Non-pigmented ciliary epithelial cell (primary cell): ENCODE data around the gene POP4.

Experiments
- DNase-seq: peaks from one replicate; pipeline ENCODE4 v3.0.0-alpha.2; 2010; ENCODE audit warnings: low read depth

POP4 gene

DNA sequence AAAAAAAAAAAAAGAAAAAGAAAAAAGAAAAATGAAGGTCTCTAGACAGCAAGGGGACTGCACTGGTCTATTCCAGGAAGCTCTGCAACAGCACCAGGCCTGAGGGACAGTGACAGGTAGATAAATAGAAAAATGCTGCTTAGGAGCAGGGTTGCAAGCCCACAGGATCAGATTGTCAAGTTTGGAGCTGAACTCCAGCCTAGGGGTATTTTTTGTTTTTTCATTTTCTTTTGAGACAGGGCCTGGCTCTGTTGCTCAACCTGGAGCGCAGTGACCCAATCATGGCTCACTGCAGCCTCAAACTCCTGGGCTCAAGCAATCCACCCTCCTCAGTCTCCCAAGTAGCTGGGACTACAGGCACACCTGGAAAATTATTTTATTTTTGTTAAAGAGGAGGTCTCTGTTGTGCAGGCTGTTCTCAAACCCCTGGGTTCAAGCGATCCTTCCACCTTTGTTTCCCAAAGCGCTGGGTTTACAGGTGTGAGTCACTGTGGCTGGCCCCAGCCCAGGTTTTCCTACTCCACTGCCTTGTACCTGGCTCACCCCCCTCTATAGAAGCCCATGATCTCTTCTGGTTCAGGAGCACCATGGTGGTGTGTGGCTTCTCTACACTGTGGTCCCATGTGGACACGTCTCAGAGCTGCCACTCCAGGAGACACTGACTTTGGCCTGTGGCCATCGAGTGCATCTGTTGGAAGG is 23.9 kb downstream of the POP4 start:
- DNase-seq = no peak

- no peak for DNase-seq
These were observed 24.6 kb downstream of the POP4 start for GRCh38 chr19:29630655-29631054.

DNA sequence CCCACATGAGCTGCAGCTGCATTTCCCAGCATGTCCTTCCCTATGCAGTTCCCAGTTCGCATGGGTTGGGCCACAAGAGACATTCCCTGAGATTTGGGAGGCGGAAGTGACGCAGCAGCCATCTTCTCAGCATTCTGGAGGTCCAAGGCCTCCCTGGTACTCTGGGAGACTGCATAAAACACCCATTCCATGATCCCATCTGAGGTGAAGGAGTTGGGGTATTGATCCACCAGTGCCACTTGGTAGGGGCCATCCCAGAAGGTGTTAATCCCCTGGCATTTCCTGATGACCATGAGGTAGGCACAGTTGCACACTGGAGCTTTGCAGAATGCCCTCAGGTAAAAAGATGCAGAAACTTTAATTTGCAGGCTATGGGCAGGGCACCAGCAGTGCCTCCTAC is 25.4 kb downstream of the POP4 start:
- DNase-seq = no peak

DNA sequence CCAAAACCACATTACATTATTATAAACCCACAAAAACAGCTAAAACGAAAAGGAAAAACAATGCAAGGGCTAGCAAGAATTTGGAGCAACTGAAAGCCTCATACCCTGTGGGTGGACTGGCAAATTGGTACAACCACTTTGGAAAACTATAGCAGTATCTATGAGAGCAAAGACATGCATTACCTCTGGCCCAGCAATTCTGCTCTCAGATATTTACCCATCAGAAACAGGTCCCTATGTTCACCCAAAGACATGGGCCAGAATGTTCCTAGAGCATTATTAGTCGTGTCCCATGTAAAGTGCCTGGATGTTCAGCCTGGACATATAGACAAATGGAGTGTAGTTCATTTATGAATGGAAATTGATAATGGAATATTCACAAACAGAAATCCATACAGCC is 27.9 kb downstream of the POP4 start:
- DNase-seq = no peak

GRCh38 chr19:29634423-29635130 is 28.5 kb downstream of the POP4 start:
- no peak for DNase-seq

DNA sequence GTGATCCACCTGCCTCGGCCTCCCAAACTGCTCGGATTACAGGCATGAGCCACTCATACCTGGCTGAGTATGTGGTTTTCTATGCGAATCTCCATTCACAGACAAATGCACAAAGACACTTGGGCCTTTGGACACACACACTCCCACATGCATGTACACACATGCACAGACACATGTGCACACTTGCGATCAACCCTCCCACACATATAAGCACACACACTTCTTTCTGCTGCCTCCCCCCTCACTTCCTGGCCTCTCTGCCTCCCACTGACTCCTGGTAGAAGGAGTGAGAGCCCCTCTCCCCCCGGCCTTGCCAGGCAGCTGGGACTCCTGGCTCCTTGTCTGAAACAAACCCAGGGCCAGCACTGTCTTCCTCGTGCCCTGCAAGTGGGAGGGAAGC is 29.9 kb downstream of the POP4 start:
- no peak for DNase-seq

GRCh38 chr19:29636553-29637360 is 30.7 kb downstream of the POP4 start:
- DNase-seq = no peak

DNA sequence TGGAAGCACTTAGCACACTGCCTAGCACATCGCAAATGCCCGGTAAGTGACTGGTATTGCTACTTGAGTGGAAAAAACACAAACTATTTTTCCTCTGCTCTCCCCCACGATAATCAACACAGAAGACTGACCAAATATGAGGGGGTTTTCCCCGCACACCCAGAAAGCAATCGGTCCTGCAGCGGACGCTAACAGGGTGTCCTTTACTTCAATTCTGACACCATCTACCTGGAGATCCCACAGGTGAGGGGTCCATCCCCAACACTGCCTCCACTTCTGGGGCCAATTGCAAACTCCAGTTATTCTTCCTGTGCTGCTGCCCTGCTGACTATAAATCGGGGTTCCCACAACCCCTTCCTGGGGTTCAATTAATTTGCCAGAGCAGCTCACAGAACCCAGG is 33.0 kb downstream of the POP4 start:
- no peak for DNase-seq

DNA sequence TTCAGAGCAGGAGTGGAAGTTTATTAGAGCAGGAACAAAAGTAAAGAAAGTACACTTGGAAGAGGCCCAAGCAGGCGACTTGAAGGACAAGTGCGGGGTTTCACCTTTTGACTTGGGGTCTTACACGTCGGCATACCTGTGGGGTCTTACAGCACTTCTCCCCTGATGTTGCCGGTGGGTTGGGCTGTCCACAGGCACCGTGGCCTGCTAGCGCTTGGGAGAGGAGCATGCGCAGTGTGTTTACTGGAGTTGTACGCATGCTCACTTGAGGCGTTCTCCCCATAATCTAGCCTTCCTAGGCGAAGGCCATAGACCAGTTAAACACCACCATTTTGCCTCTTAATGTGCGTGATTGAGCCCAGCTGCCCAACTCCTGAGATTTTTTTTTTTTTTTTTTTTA is 34.1 kb downstream of the POP4 start:
- no peak for DNase-seq

GRCh38 chr19:29641597-29641996 is 35.5 kb downstream of the POP4 start:
- no peak for DNase-seq

DNA sequence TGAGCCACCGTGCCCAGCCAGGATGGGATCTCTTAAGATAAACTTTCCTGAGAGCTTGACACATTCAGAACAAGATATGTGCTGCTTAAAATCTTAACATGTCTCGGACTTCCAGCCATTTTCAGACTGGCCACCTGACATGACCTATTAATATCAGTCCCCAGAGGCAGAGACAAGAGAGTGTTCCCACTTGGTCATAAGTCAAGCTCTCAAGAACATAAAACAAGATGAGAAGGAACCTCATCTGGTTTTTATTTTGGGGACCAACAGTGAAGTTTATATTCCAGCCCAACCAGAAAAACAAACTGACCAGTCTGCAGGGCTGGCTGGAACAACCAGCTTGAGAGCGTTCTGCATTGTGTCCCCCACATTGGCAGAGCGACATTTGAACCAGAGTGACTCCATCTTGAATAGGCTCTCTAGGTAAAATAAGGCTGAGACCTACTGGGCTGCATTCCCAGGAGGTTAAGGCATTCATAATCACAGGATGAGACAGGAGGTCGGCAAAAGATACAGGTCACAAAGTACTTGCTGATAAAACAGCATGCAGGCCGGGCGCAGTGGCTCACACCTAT is 37.4 kb downstream of the POP4 start:
- no peak for DNase-seq

GRCh38 chr19:29644210-29644609 is 38.1 kb downstream of the POP4 start:
- DNase-seq = no peak

GRCh38 chr19:29645491-29645867 is 39.4 kb downstream of the POP4 start:
- no peak for DNase-seq

DNA sequence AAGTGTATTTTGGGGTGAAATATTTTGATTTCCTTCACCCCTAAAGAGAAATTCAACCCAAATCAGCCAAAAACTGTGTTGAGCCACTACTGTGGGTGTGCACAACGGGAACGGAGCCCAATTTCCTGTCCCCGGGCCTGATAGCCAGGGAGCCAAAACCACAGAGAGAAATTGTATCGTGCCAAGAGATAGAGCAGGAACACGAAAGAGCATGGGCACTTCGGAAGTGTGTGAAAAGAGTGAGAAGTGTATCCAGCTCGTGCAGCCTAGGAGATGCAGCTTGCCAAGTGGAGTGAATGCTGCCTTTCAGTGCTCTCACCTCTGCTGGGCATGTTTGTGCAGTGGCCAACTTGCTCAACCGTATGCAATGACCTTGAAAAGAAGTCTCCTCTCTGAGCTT is 39.8 kb downstream of the POP4 start:
- DNase-seq = no peak

DNA sequence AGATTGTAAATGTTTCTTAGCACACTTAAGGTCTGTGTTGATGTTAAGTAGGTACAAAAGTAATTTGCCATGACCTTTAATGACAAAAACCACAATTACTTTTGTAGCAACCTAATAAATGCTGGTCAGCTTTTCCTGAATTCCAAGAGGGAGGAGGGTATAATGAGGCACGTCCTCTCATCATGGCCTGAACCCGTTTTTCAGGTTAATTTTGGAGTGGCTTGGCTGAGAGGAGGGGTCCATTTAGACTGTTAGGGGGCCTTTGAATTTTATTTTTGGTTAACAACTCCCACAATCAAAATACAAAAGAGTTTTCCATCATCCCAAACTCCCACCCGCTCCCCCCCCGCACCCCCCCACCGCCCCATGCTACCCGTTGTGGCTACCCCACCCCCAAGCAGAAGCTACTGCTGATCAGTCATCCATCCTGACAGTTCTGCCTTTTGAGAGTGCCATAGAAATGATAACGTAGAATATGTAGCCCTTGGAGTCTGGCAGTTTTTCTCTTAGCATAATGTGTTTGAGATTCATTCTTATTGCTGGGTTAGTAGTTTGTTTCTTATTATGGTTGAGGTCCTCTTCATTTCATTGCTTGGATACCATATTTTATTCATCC is 44.8 kb downstream of the POP4 start:
- no peak for DNase-seq

DNA sequence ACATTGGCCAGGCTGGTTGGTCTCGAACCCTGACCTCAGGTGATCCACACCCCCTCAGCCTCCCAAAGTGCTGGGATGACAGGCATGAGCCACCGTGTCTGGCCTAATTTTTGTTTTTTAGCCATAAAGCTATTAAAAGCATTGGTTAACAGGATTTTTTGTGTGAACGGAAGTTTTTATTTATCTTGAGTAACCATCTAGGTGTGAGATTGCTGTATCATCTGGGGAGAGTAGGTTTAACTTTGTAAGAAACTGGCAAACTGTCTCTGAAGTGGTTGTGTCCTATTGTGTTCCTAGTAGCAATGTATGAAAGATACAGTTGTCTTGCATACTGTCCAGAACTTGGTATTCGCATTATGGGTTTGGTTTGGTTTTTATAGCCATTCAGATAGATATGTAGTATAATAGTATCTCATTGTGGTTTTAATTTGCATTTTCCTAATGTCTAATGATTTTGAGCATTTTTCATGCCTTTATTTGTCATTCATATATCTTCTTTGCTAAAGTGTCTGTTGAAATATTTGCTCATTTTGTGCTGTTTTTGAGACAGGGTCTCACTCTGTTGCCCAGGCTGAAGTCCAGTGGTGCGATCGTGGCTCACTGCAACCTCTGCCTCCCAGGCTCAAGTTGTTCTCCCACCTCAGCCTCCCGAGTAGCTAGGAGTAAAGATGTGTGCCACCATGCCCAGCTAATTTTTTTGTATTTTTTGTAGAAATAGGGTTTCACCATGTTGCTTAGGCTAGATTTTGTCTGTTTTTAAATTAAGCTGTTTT is 45.7 kb downstream of the POP4 start:
- no peak for DNase-seq

DNA sequence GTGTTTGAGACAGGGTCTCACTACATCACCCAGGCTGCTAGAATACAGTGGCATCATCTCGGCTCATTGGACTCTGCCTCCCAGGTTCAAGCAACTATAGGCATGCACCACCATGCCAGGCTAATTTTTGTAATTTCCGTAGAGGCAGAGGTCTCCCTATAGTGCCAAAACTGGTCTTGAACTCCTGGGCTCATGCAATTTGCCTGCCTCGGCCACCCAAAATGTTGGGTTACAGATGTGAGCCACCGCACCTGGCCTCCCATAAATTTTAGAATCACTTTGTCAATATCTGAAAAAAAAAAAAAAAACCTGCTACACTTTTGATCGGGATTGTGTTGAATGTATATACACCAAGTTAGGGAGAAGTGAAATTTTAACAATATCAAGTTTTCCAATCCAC is 47.3 kb downstream of the POP4 start:
- DNase-seq = no peak

DNA sequence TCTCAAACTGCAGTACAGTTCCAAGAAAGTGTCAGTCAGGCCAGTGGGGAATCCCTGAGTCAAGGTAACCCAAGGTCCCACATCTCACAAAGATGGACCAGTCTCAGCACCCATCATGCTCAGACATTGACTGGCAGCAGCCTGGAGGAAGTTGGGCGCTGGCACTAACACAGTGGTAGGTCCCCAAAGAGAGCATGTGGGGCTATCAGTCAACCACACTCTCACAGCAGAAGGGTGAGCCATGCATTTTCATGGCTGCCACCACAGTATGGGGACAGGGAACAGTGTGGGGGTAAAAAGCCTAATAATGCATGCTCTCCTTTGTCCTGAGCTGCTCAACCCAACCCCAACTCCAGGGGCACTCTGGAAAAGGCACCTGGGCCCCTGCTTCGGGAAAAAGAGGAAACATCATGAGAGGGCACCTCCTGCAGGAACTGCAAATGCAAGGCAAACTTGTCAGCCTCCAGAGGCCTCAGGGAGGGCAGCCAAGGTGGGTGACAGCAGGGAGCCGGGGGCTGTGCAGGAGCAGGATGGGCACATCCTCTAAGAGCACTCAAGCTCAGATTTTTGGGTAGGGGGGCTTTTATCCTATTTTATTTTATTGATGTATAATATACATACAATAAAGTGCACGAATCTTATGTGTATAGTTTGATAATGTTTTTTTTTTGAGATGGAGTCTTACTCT is 49.7 kb downstream of the POP4 start:
- DNase-seq = no peak

GRCh38 chr19:29658221-29658991 is 52.3 kb downstream of the POP4 start:
- DNase-seq = no peak

DNA sequence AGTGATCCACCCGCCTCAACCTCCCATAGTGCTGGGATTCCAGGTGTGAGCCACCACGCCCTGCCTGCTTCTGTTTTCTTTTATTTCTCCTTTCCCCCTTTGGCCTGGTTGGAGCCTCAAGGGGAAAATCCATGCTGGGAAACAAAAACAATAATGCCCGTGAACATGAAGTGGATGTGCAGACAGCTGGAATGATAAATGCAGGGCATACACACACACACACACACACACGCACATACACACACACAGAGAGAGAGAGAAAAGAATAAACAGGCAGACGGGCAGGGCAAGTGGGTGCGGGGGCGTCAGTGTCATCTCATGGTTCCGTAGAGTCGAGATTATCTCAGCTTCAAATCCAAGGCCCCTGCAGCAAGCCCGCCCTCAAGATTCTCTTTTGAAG is 54.8 kb downstream of the POP4 start:
- no peak for DNase-seq
